ENCODE measurements around the gene POLR3E. TPM values are rescaled to one million over a fixed set of nuclear protein-coding genes. Genes with fewer than 3 reads are reported as not detected.
A peak's percentile ranks its signal among the peaks of the same experiment; 100 is the strongest.

POLR3E gene
- total RNA-seq, 1 experiment from 2014 or later, result 65.0 TPM

DNA sequence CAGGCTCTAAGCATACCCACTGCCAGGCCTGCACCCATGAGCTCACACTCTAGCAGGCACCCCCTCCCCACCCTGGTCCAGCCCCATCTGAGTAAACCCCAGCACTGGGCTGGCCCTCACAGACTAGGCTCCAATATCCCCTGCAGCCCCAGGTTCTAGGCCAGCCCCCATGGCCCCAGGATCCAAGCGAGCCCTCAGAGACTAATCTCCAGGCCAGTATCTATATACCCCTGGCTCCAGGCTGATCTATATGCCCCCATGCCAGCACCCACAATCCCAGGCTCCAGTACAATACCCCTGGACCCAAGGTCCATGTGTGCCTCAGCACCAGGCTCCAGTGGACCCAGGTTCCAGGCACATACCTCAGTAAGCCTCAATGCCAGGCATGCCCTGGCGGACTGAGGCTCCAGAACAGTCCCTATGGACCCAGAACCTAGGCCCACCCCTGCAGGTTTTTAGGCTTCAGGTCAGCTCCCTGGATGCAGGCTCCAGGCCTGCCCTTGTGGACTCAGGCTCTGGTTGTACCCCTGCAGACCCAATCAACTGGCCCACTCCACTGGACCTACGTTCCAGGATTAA lies 38.5 kb downstream of the POLR3E start:
- Histone ChIP-seq H3K4me3 (replicated peaks in 1 of 2; ENCODE audit: low read depth in 1 of 2, low read length in 2 of 2) (no peak overlapping the region), H3K79me2 (ENCODE audit: insufficient read depth, low read length) (peaks cover 10% of the 10 kb centered on the region), H3K27me3 (ENCODE audit: insufficient read depth, low read length) (no peaks in the 10 kb centered on the region), H4K20me1 (ENCODE audit: insufficient read depth) (no peaks in the 10 kb centered on the region), H2AFZ (ENCODE audit: low read depth, low read length, poor library complexity, severe bottlenecking) (no peak overlapping the region), H3K9ac (ENCODE audit: low read length) (no peak overlapping the region), H3K9me3 (ENCODE audit: control insufficient read depth in 1 of 2, insufficient read depth in 1 of 2, low read depth in 1 of 2, low read length in 2 of 2) (peaks cover 0 to 5% of the 10 kb centered on the region in 2 experiments; a peak in 1 of 4 replicates), H3K4me2 (ENCODE audit: low read length) (no peak overlapping the region), H3K9me2 (ENCODE audit: insufficient read depth) (no peaks in the 10 kb centered on the region), H3K27ac (ENCODE audit: low read depth, low read length) (no peak overlapping the region), H3K4me1 (ENCODE audit: control insufficient read depth in 1 of 2, insufficient read depth in 2 of 2, low read length in 2 of 2) (no peaks in the 10 kb centered on the region), H3K36me3 (ENCODE audit: control insufficient read depth in 1 of 2, insufficient read depth in 2 of 2, low read length in 2 of 2) (peaks cover 21 to 40% of the 10 kb centered on the region in 2 experiments)
- ATAC-seq (no peak), DNase-seq (ENCODE audit: low read depth, low spot score) (no peak)
- ChIA-PET RAD21 (ENCODE audit: low non-redundant PET in 1 of 2, low total read pairs in 2 of 2, uncharacterized antibody in 2 of 2, unreplicated experiment in 2 of 2) (no interaction called here), CTCF (no interaction called here), POLR2A (no interaction called here)
- no TSS peak for BruUV-seq (replicated peaks)
- TF ChIP-seq EGR1 (IDR thresholded peaks at IDR 0.05; ENCODE audit: low read depth) (no peak), ZNF274 (IDR thresholded peaks at IDR 0.05; ENCODE audit: low read depth, low read length) (no peak), SP1 (IDR thresholded peaks at IDR 0.05; ENCODE audit: low read depth) (no peak), EZH2phosphoT487 (IDR thresholded peaks at IDR 0.05; ENCODE audit: borderline replicate concordance) (no peak), CEBPB (IDR thresholded peaks at IDR 0.05; ENCODE audit: low read depth) (no peak), EZH2 (IDR thresholded peaks at IDR 0.05) (no peak), SRF (IDR thresholded peaks at IDR 0.05; ENCODE audit: low read depth) (no peak)
- TF ChIP-seq, protein P1, sequence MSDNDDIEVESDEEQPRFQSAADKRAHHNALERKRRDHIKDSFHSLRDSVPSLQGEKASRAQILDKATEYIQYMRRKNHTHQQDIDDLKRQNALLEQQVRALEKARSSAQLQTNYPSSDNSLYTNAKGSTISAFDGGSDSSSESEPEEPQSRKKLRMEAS (IDR thresholded peaks at IDR 0.05), result no peak
- intact Hi-C loops (cut with micrococcal nuclease), result no loop called here

DNA sequence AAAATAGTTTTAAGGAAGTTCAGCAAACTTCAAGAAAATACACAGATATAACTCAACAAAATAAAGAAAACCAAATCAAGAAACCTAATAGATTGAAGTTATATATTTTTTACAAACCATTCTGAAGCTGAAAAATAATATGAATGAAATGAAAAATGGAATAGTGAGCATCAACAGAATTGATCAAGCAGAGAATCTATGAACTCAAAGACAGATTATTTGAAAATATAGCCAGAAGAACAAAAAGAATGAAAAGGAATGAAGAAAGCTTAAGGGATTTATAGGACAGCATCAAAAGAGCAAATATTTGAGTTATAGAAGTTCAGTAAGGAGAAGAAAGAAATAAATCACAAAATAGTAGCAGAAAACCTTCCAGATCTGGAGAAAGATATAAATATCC lies 39.4 kb downstream of the POLR3E start:
- Histone ChIP-seq H3K27me3 (ENCODE audit: insufficient read depth, low read length) (no peaks in the 10 kb centered on the region), H3K36me3 (ENCODE audit: control insufficient read depth in 1 of 2, insufficient read depth in 2 of 2, low read length in 2 of 2) (peaks cover 15 to 38% of the 10 kb centered on the region in 2 experiments), H3K9me2 (ENCODE audit: insufficient read depth) (no peaks in the 10 kb centered on the region), H3K9ac (ENCODE audit: low read length) (no peak overlapping the region), H3K27ac (ENCODE audit: low read depth, low read length) (no peak overlapping the region), H3K9me3 (ENCODE audit: control insufficient read depth in 1 of 2, insufficient read depth in 1 of 2, low read depth in 1 of 2, low read length in 2 of 2) (peaks cover 0 to 5% of the 10 kb centered on the region in 2 experiments; a peak in 1 of 4 replicates), H3K79me2 (ENCODE audit: insufficient read depth, low read length) (peaks cover 7% of the 10 kb centered on the region), H2AFZ (ENCODE audit: low read depth, low read length, poor library complexity, severe bottlenecking) (no peak overlapping the region), H4K20me1 (ENCODE audit: insufficient read depth) (no peaks in the 10 kb centered on the region), H3K4me3 (replicated peaks in 1 of 2; ENCODE audit: low read depth in 1 of 2, low read length in 2 of 2) (no peak overlapping the region), H3K4me2 (ENCODE audit: low read length) (no peak overlapping the region), H3K4me1 (ENCODE audit: control insufficient read depth in 1 of 2, insufficient read depth in 2 of 2, low read length in 2 of 2) (no peaks in the 10 kb centered on the region)
- TF ChIP-seq FOSL1 (IDR thresholded peaks at IDR 0.05; ENCODE audit: low read depth) (0 out of 2 replicates have a peak, but pooled peaks have one; percentile 10), POLR2A (IDR thresholded peaks at IDR 0.05; ENCODE audit: borderline replicate concordance, extremely low read depth, insufficient read depth, insufficient read length) (no peak)
- RAD21 ChIA-PET (ENCODE audit: low non-redundant PET in 1 of 2, low total read pairs in 2 of 2, uncharacterized antibody in 2 of 2, unreplicated experiment in 2 of 2), result no interaction called here
- no TSS peak for BruUV-seq (replicated peaks)
- POLR2A ChIA-PET, result no interaction called here
- intact Hi-C loops (cut with micrococcal nuclease), result no loop called here
- CTCF ChIA-PET, result interaction anchor here (1.8 kb wide), 1 partner anchor 16 kb away, joined by 6 read pairs; no protein-coding TSS in a partner anchor
- ATAC-seq (no peak), DNase-seq (ENCODE audit: low read depth, low spot score) (no peak)
